Neural cell (in vitro differentiated cells): ENCODE results near the gene CALML4. TPM values are rescaled to one million over a fixed set of nuclear protein-coding genes. Genes with fewer than 3 reads are reported as not detected.
"Not testable (repeated sequence)": the region's sequence is repeated elsewhere in the genome, so short reads cannot be mapped to it uniquely, and the experiment has no call there.

Experiments
- H2AFZ ChIP-seq: fragments of 200-600, 300-800 bp; sonication (generic), shearing (Covaris generic); 2 replicates; pipeline ENCODE4 v1.6.0; 2014; ENCODE audit warnings: low read depth, mild to moderate bottlenecking, antibody characterized with exemption, low read length, moderate library complexity
- H3F3A ChIP-seq: fragments of 200-600 bp; shearing (Covaris generic); 2 replicates; pipeline ENCODE4 v1.6.1; 2016; ENCODE audit warnings: mild to moderate bottlenecking, moderate library complexity, mixed read lengths, antibody characterized with exemption, low read length; ENCODE audit not compliant: insufficient read depth, poor library complexity, severe bottlenecking
- H3K27ac ChIP-seq: fragments of 200-600, 300-800 bp; sonication (generic), shearing (Covaris generic); 2 replicates; pipeline ENCODE4 v1.5.1; 2014; ENCODE audit warnings: mild to moderate bottlenecking, low read length, moderate library complexity
- H3K27me3 ChIP-seq: fragments of 300-800, 200-600 bp; sonication (generic), shearing (Covaris generic); 2 replicates; pipeline ENCODE4 v1.6.0; 2014; ENCODE audit warnings: mild to moderate bottlenecking, low read depth, low read length, moderate library complexity; ENCODE audit not compliant: insufficient read depth
- H3K36me3 ChIP-seq: fragments of 300-800, 200-600 bp; sonication (generic), shearing (Covaris generic); 2 replicates; pipeline ENCODE4 v1.5.1; 2014; ENCODE audit warnings: mild to moderate bottlenecking, antibody characterized with exemption, low read length, moderate library complexity; ENCODE audit not compliant: insufficient read depth
- H3K4me2 ChIP-seq: fragments of 300-800, 200-600 bp; sonication (generic), shearing (Covaris generic); 2 replicates; pipeline ENCODE4 v1.6.0; 2014; ENCODE audit warnings: mild to moderate bottlenecking, low read length
- H3K4me3 ChIP-seq: fragments of 300-800, 200-600 bp; sonication (generic), shearing (Covaris generic); 2 replicates; pipeline ENCODE4 v1.5.1; 2014; ENCODE audit warnings: mild to moderate bottlenecking, low read length, moderate library complexity
- H3K79me2 ChIP-seq: fragments of 200-600 bp; shearing (Covaris generic); replicated peaks from 2 replicates; pipeline ENCODE4 v1.6.0; 2014; ENCODE audit warnings: mild to moderate bottlenecking, low read length, moderate library complexity; ENCODE audit not compliant: insufficient read depth
- H3K9ac ChIP-seq: fragments of 300-800, 200-600 bp; sonication (generic), shearing (Covaris generic); 2 replicates; pipeline ENCODE4 v1.6.1; 2016; ENCODE audit warnings: mild to moderate bottlenecking, low read length, mixed read lengths
- H3K9me2 ChIP-seq: fragments of 200-600 bp; shearing (Covaris generic); 2 replicates; pipeline ENCODE4 v1.6.1; 2016; ENCODE audit warnings: mild to moderate bottlenecking, low read length, mixed read lengths; ENCODE audit not compliant: insufficient read depth
- H3K9me3 ChIP-seq: fragments of 200-600, 300-800 bp; sonication (generic), shearing (Covaris generic); 2 replicates; pipeline ENCODE4 v1.6.1; 2016; ENCODE audit warnings: mild to moderate bottlenecking, mixed run types, low read length, moderate library complexity, mixed read lengths
- H4K20me1 ChIP-seq: fragments of 200-600 bp; shearing (Covaris generic); 2 replicates; pipeline ENCODE4 v1.6.1; 2016; ENCODE audit warnings: mild to moderate bottlenecking, mixed run types; ENCODE audit not compliant: insufficient read depth
- EP300 ChIP-seq: fragments of 450-650 bp; conservative IDR thresholded peaks from 2 replicates; pipeline ENCODE4 v1.6.1; 2014; ENCODE audit warnings: antibody characterized with exemption, mild to moderate bottlenecking, moderate library complexity; ENCODE audit not compliant: poor library complexity, severe bottlenecking
- EZH2 ChIP-seq: fragments of 200-600, 300-800 bp; shearing (Covaris generic), sonication (generic); IDR thresholded peaks from 2 replicates; pipeline ENCODE4 v1.6.1; 2014; ENCODE audit warnings: antibody characterized with exemption, low read length, borderline replicate concordance, mild to moderate bottlenecking; ENCODE audit not compliant: insufficient read depth, poor library complexity, severe bottlenecking
- MXI1 ChIP-seq: fragments of 450-650 bp; conservative IDR thresholded peaks from 2 replicates; pipeline ENCODE4 v1.6.1; 2014; ENCODE audit warnings: antibody characterized with exemption, mild to moderate bottlenecking; ENCODE audit not compliant: poor library complexity, severe bottlenecking
- POLR2AphosphoS5 ChIP-seq: IDR thresholded peaks from 2 replicates; pipeline ENCODE4 v1.6.1; 2012
- RAD21 ChIP-seq: fragments of 450-650 bp; conservative IDR thresholded peaks from 2 replicates; pipeline ENCODE4 v1.6.1; 2014; ENCODE audit warnings: antibody characterized with exemption, mild to moderate bottlenecking, moderate library complexity
- SMC3 ChIP-seq: fragments of 450-650 bp; conservative IDR thresholded peaks from 2 replicates; pipeline ENCODE4 v1.6.1; 2014; ENCODE audit warnings: antibody characterized with exemption, mild to moderate bottlenecking, moderate library complexity; ENCODE audit not compliant: poor library complexity
- TAF1 ChIP-seq: IDR thresholded peaks from 2 replicates; pipeline ENCODE4 v1.6.1; 2012; ENCODE audit warnings: low read depth
- polyA plus RNA-seq: library from polyadenylated mRNA; depleted of rRNA; stranded (reverse); fragments of >200 nt; gene quantifications from 2 replicates; pipeline ENCODE4 v1.2.3, GENCODE V29; 2014
- TF ChIP-seq, protein P1 (sequence below): IDR thresholded peaks from 2 replicates; pipeline ENCODE4 v1.6.1; 2012; ENCODE audit warnings: borderline replicate concordance
- TF ChIP-seq, protein P2 (sequence below): fragments of 450-650 bp; IDR thresholded peaks from 2 replicates; pipeline ENCODE4 v1.5.1; 2014; ENCODE audit warnings: antibody characterized with exemption, mild to moderate bottlenecking, moderate library complexity; ENCODE audit not compliant: poor library complexity, severe bottlenecking

Gene CALML4
- polyA plus RNA-seq, 1 donor from 2014 or later, result 0.43 TPM

DNA sequence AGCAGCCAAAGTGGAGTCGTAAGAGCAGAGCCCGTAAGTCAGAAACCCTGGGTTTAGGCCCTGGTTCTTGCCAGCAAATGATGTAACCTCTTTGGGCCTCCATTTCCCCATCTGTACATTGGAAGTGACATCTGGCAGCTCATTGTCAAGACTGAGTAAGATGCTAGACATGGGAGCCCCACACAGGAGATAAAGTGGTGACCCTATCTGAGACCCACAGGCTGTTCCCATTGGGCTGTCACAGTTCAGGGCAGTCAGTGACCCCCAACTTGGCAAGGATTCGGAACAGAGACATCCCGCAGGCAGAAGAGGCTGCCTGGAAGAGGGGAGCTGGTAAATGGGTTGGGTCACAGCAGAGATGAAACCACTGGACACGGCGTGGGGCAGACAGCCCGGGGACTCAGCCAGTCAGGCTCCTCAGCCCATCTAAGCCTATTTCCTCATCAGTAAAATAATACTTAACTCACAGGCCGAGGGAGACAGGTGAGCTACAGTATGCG lies 22.6 kb upstream of the CALML4 start:
- Histone ChIP-seq H4K20me1 (no peaks in the 10 kb centered on the region), H3K9ac (no peak overlapping the region), H3K36me3 (no peaks in the 10 kb centered on the region), H3F3A (no peaks in the 10 kb centered on the region), H3K9me2 (no peaks in the 10 kb centered on the region), H2AFZ (no peak overlapping the region), H3K4me3 (no peak overlapping the region), H3K27ac (no peak overlapping the region), H3K79me2 (no peaks in the 10 kb centered on the region), H3K4me2 (no peak overlapping the region), H3K9me3 (no peaks in the 10 kb centered on the region), H3K27me3 (no peaks in the 10 kb centered on the region)
- TF ChIP-seq EP300, result no peak
- no peak for TF ChIP-seq EZH2
- TF ChIP-seq RAD21, result no peak
- no peak for TF ChIP-seq POLR2AphosphoS5
- TF ChIP-seq TAF1, result no peak
- TF ChIP-seq, protein P1, sequence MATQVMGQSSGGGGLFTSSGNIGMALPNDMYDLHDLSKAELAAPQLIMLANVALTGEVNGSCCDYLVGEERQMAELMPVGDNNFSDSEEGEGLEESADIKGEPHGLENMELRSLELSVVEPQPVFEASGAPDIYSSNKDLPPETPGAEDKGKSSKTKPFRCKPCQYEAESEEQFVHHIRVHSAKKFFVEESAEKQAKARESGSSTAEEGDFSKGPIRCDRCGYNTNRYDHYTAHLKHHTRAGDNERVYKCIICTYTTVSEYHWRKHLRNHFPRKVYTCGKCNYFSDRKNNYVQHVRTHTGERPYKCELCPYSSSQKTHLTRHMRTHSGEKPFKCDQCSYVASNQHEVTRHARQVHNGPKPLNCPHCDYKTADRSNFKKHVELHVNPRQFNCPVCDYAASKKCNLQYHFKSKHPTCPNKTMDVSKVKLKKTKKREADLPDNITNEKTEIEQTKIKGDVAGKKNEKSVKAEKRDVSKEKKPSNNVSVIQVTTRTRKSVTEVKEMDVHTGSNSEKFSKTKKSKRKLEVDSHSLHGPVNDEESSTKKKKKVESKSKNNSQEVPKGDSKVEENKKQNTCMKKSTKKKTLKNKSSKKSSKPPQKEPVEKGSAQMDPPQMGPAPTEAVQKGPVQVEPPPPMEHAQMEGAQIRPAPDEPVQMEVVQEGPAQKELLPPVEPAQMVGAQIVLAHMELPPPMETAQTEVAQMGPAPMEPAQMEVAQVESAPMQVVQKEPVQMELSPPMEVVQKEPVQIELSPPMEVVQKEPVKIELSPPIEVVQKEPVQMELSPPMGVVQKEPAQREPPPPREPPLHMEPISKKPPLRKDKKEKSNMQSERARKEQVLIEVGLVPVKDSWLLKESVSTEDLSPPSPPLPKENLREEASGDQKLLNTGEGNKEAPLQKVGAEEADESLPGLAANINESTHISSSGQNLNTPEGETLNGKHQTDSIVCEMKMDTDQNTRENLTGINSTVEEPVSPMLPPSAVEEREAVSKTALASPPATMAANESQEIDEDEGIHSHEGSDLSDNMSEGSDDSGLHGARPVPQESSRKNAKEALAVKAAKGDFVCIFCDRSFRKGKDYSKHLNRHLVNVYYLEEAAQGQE, result no peak
- no peak for TF ChIP-seq MXI1
- TF ChIP-seq, protein P2, sequence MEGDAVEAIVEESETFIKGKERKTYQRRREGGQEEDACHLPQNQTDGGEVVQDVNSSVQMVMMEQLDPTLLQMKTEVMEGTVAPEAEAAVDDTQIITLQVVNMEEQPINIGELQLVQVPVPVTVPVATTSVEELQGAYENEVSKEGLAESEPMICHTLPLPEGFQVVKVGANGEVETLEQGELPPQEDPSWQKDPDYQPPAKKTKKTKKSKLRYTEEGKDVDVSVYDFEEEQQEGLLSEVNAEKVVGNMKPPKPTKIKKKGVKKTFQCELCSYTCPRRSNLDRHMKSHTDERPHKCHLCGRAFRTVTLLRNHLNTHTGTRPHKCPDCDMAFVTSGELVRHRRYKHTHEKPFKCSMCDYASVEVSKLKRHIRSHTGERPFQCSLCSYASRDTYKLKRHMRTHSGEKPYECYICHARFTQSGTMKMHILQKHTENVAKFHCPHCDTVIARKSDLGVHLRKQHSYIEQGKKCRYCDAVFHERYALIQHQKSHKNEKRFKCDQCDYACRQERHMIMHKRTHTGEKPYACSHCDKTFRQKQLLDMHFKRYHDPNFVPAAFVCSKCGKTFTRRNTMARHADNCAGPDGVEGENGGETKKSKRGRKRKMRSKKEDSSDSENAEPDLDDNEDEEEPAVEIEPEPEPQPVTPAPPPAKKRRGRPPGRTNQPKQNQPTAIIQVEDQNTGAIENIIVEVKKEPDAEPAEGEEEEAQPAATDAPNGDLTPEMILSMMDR, result no peak
- TF ChIP-seq SMC3, result no peak

DNA sequence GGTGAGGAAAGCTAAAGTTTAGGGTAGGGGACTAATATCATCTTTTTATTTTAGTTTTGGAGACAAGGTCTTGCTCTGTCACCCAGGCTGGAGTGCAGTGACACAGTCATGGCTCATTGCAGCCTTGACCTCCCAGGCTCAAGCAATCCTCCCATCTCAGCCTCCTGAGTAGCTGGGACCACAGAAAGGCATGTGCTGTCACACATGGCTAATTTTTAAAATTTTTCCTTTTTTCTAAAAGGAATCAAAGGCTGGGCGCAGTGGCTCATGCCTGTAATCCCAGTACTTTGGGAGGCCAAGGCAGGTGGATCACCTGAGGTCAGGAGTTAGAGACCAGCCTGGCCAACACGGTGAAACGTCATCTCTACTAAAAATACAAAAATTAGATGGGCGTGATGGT lies 20.3 kb upstream of the CALML4 start:
- H3K9ac ChIP-seq, H3K27ac ChIP-seq, H3K4me2 ChIP-seq, H3K4me3 ChIP-seq, H4K20me1 ChIP-seq, H3K9me3 ChIP-seq, H3K36me3 ChIP-seq, H3F3A ChIP-seq, H3K79me2 ChIP-seq, H3K27me3 ChIP-seq, H2AFZ ChIP-seq, H3K9me2 ChIP-seq: not testable (repeated sequence)
